Activated CD4-positive, alpha-beta T cell treated with anti-CD3 and anti-CD28 coated beads, Interleukin-2, Interleukin-4, amounts not matched to agents 100 ng/mL and 50 ng/mL, durations not matched to agents 16 hours and 8 hours (primary cell): ENCODE measurements around the gene TNFRSF14.

ENCODE experiments used
- DNase-seq: peaks from one replicate; pipeline ENCODE4 v3.0.0-alpha.2; 2020; ENCODE audit warnings: low spot score

Gene TNFRSF14

DNA sequence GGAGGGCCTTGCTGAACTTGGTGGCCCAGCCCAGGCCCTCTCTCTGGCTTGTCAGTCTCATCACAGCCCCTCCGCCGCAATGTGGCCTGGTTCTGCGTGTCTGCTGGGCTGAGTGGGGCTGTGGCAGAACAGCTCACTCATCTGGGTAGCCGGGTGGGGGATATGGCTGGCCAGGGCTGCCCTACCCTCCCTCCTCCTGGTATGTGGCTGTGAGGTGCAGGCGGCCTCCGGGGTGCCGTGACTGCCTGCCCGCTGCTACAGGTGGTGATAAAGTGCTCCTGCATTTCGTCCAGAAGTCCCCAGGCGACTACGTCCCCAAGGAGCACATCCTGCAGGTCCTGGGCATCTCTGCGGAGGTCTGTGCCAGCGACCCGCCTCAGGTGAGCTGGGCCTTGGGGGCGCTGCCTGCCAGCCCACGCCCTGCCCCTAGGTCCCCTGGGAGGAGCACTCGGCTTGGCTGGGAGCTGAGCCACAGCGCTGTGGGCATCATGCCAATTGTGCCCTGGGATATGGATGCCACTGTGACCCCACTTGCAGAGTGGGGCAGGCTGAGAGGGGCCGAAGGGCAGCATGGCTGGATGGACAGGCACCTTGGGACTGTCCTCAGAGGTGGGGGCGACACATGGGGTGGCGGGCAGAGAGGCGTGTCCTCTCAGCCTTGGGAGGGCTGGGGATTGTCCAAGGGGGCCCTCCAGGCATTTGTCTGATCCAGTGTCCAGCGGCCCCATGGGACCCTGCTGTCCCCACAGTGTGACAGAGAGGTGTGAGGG is 32.7 kb downstream of the TNFRSF14 start:
- DNase-seq = no peak

DNA sequence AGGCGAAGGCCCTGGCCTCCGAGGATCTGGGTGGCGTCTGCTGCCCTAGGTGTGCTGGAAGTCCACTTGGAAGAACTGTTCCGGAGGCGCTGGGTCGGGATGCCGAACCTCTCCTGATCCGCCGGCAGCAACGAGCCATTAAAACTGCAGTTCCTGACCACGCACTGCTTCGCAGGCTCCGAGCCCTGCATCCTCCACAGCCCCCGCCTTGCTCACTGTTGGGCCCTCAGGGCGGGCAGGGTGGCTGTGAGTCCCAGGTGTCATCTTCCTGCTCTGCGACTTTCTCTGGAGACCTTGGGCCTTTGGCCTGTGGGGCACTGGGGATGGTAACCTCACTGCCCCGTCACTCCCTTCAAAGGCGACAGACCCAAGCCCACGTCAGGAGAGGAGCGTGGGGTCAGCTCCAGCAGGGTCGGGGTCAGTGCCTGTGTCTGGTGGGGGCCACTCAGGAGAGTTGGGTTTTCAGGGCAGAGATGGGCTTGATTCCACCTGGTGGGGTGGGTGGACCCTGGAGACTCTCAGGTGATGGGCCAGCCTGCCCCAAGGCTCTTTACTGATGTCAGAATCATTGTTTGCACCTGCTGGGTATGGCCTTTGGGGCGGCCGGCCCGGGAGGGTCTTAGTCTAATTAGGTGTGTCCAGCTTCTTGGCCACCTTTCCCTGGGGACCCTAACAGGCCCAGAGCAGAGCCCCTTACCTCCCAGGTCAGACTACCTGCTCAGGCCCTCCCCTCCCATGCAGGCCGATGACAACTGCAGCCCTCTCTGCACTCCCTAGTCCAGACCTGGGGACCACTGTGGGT is 33.5 kb downstream of the TNFRSF14 start:
- DNase-seq = no peak

DNA sequence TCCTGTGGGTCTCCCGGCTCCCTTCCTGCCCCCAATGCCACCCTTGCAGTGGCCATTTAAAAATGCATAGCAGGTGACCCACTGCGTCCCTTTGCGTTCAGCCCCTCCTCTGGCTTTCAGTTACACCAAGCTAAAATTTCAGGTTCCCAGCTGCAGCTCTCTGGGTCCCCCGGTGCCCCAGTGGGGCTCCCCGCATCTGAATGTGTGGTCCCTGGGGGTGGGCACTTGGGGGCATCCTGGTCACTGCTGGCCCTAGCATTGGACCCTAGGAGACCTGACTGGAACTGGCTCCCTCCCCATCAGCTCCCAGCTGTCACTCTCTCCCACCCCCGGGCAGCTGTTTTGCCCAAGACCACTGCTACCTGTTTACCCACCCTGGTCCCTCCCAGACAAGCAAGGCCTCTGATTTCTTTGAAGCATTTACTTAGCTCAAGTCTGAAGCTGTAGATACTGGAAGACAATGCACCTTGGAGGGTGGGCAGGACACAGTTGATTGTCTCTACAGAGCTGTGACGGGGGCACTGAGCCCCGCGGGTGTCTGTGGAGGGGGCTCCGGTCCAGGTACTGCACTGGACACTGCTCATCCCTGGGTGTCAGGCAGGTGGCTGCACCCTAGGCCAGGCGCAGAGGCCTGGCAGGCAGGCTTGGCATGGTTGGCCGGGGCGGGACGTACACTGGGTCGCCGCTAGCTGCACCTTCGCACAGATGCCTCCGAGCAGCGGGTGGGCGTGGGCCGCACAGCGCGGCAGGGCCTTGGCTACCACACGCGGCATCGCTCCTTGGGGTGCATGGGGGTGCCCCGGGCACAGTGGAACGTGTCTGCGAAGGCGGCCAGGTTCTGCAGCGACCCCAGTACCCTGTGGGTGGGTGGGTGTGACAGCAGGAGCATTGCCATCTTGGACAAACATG is 34.3 kb downstream of the TNFRSF14 start:
- DNase-seq = no peak

DNA sequence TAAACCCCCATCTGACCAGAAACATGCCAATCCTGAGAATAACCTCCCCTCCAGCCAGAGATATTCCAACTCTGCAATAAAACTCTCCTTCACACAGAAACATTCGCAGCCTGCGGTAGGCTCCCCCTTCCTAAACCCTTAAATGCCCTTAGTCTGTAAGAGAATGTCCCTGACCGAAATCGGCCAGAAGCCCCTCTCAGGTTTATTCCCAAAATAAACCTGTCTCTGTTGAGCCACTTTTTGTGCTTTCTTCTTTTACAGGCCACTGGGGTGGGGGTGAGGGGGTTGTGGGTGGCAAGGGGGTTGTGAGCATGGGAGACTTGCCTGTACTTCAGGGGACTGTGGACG is 35.0 kb downstream of the TNFRSF14 start:
- DNase-seq = no peak

DNA sequence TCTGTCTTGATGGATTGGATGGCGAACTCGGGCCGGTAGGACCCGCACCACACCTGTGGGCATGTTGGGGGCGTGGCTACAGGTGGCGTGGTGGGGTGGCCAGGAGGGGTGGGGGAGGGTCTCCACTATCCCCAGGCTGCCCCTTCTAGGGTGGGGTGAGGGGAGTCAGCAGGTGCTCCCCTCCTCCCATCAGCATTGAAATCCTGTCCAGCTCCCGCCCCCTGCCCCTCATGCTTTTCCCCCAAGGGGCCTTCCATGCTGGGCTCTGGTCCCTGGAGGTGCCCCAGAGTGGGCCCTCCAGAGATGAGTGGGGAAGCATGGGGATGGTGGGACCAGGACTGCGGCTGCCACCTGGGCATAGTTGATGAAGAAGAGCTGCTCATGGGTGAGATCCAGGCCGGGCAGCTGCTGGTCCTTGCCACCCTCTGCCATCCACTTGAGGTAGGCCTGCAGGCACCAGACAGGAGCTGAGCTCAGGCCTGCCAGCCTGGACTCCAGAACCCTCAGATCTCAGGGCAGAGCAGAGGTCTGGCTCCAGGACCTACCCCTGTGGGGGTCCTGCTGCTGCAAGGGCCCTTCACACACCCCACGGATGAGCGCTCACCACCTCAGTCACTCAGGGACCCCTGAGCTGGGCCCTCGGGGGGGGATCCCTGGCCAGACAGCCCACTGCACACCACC is 35.5 kb downstream of the TNFRSF14 start:
- DNase-seq = no peak

DNA sequence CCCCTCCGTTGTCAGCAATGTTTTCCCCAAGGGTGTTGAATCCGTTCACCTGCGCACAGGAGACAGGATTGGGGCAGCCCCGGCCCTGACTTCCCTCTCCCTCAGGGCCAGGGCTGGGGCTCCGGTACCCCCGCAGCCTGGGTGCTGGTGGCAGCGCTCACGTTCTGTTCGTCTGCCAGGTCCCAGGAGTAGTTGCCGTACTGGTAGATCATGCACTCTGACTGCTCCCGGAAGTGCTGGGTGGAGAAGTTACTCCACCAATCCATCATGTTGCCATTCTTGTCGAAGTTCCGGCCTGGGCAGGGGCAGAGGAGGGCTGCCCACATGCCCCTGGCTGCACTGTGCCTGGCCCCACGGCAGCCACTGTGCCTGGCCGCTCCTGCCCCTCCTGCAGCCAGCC is 36.5 kb downstream of the TNFRSF14 start:
- no peak for DNase-seq

DNA sequence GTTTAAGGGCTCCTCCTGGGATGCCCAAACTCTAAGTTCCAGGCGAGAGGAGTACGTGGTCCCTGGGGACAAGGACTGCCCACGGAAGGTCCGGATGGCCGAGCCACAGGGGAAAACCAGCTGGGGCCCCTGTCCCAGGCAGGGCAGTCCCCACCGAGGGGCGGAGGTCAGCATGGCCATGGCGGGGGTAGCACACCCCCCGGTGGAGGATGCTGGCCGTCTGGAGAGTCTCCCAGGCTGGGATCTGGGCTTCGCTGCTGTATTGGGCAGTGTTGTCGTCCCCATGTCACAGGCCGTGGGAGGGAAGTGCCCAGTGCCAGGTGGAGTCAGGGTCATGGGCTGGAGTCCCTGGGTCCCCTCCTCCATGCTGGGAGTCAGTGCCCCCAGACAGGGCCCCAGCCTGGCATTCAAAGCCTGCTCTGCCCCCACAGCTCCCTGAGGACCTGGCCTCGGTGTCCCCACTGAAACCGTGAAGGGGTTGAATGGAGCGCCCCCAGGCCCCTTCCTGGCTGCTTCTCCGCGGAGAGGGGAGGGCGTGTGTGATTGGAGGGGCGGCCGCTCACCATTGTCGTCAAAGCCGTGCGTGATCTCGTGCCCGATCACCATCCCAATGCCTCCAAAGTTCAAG is 37.2 kb downstream of the TNFRSF14 start:
- DNase-seq = no peak

DNA sequence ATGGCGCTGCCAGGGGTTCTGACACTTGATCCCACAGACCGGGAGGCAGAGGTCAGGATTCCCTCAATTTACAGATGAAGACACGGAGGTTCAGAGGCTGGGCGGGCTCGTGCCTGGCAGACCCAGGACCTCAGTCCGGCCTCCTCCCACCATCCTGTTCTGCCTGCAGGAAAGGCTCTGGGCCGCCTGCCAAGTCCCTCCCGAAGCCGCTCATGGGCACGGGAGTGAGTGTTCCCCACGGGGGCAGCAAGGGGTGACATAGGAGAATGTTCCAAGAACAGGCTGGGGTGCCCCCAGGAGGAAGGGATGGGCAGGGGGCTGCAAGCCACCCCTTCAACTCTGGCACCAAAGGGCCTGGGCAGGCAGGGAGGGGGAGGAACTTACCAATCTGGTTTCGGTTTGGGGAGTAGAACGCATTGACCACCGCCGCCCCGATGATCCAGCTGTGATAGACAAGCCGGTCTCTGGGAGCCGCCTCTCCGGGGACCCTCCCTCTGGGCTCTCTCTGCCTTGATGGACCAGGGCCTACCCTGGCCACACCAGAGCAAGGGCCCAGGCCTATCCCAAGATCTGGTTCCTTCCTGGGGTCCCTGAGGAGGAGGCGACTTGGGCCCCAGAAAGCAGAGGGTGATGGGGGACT is 38.0 kb downstream of the TNFRSF14 start:
- no peak for DNase-seq

DNA sequence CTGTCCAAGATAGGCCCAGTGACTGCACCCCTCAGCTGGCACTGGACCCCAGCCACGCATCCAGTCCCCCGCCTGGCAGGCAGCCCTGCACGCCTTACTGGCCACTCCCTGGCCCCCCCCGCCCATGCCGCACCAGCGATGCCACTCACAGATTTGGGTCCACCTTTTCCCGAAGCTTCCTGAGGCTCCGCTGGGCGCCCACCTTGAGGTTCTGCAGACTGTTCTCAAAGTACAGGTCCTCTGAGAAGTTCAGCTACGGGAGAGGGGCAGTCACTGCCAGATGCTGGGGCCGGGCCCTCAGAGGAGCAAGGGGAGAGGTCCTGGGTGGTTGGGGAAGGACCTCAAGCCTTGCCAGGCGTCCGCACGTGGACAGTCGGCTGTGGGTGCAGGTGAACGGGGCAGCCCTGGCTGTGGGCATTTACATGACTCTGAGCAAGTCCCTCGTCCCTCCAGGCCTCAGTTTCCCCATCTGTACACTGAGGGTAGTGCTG is 38.5 kb downstream of the TNFRSF14 start:
- DNase-seq = no peak

DNA sequence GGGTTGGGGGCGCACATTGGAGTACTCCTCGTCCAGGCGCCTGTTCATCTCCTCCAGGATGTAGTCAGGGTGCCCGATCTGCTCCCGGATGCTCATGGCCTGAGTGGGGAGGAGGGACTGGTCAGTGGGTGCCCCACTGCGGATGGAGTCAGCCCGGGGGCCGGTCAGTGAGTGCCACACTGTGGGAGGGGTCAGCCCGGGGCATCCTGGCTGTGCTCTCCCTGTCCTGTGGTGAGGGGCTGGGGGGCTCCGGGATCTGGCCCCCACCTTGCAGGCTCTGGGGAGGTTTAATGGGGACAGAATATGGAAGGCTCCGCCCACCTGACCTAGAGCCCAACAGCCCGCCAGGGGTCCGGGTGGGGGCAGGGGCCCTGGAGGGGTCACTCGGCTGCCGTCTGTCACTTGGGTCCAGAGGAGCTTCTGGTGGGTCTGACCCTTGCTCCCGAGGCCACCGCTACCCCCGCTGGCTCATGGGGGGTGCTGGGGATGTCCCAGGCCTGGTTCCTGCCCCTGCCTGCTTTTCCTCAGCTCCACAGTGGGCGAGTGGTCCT is 39.2 kb downstream of the TNFRSF14 start:
- no peak for DNase-seq

DNA sequence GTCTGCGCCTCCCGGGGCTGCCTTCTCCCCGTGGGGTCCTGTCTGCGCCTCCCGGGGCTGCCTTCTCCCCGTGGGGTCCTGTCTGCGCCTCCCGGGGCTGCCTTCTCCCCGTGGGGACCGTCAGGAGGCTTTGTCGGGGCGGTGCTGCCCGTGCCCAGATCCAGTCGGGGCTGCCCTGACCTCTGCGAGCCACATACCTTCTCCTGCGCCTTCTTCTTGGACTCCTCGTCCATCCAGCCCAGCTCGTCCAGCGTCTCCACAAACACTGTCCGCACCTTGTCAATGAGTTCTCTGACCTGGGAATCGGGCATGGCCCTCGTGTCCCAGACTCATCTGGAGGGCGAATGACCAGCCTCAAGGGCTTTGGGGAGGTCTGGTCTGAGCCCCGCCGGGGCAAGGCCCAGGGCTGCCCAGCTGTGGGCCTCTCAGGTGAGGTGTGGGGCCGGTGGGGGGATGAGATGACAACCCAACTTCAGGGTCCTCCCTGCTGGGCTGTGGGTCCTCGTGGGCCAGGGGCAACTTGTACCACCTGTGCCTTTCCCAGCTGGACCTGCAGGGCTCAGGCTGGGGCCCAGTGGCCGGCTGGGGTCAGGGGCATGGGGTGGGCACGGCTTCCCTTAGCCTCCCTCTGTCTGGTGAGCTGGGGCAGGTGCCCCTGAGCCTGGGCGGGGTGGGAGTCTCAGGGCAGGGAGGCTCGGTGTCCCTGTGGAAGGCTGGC is 39.8 kb downstream of the TNFRSF14 start:
- no peak for DNase-seq

DNA sequence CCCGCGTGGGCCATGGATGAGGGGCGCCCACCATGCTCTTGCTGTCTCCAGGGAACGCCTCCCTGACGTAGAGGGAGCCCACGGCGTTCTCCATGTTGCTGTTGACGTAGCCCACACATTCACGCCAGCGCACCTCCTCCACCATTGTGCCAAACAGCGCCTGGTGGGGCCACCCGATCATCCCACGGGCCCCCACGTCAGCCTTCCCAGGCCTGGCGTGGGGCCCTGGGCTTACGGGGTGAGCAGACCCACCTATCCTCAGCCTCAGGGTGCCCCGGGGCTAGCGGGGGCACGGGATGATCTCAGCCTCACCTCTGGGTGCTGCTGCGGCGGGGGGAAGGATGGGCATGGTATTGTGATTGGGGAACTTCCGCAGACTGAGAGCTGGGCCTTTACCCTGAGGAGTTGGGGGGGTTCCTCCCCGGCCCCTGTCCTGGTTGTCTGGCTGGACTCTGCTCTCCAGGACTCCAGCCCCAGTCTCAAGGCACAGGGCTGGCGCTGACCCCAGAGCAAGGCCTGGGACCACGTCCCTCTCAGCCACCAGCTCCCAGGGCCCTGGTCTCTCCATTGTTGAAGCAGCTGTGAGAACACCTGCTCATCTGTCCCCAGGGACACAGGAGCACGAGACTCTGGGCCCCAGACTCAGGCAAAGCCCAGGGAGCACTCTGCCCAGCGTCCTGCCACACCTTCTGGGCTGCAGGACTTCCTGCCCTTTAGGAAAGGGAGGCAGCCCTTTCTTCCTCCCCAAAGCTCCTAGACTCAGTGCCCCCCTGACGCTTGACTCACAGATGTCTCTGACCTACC is 40.6 kb downstream of the TNFRSF14 start:
- no peak for DNase-seq

DNA sequence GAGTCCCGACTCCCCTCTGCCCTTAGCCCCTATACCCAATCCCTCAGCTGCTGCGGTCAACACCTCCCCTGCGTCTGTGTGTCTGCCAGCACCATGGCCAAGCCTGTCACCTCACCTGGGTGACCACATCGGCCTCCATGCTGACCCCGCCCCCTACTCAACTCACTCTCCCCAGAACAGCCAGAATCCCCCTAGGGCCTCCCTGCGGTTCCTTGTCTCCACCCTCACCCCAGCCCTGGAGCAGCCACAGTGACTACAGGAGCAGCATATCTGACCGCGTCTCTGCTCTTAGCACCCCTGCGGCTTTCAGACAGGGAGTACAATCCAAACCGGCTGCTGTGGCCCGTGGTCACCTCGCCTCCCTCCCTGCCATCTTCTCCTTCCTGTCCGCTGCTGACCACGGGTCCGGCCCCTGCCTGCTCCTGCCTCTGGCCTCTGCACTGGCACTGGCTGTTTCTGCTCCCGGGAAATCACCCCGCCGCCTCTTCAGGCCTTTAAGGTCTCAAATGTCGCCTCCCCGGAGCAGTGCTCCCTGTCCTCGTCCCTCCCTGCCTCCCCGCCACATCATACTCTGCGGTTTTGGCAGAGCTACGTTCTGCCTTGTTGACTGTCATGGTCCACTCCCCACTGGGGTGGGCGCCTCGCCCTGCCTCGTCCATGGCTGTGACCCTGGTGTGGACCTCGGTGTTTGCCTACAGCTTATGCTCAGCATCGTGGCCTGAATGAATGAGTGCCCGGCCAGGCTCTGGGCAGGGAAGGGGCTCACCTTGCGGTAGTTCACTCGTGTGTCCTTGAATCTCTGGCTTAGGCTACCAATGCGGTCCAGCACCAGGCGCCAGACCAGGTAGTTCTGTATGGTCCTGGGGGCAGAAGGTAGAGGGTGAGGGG is 41.5 kb downstream of the TNFRSF14 start:
- DNase-seq = no peak

DNA sequence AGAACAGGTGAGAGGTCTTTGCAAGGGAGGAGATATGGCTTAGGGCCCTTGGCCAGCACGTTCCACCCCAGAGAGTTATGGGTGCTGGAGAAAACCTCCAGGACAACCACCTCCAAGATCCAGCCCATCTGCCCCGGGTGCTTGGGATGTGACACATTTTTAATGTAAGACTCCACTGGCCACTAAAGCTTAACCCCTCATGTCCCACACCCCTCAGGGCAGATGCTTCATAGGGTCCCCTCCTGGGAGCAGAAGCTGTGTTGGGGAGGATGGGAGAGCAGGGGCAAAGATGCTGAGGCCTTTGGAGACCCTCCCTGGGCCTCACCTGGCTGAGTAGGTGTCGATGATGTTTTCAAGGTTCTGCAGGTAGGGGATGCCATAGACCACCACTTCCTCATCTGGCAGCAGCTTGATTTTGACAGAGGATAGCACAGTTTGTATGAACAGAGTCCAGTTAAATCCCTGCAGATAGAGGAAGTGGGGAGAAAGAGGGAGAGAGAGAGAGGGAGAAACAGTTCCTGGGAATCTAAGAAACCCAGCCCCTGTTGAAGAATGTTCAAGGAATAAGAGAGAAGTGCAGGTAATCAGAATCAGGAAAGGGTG is 42.3 kb downstream of the TNFRSF14 start:
- DNase-seq = no peak

DNA sequence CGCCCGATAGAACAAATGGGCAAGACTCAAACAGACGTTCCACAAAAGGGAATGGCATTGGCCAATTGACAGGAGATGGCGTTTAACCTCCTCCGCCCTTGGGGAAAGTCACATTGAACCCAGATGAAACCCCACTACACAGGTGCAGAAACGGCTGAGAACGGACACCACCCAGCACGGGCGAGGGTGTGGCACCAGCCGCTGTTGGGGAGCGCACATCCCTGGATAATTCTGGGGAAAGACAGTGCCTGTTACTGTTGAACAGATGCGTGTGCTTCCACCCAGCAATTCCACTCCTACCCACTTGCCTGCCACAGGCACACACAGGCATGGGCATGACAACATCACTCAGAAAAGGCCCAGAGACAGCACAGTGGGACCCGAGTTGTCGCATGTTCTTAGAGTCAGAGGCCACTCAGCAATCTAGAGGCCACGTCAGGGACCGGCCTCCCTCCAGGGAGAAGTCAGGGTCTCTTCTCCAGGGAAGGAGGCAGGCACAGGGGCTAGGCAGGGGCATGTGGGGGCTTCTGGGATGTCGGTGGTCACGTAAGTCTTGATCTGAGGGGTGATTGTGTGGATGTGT is 45.6 kb downstream of the TNFRSF14 start:
- no peak for DNase-seq

DNA sequence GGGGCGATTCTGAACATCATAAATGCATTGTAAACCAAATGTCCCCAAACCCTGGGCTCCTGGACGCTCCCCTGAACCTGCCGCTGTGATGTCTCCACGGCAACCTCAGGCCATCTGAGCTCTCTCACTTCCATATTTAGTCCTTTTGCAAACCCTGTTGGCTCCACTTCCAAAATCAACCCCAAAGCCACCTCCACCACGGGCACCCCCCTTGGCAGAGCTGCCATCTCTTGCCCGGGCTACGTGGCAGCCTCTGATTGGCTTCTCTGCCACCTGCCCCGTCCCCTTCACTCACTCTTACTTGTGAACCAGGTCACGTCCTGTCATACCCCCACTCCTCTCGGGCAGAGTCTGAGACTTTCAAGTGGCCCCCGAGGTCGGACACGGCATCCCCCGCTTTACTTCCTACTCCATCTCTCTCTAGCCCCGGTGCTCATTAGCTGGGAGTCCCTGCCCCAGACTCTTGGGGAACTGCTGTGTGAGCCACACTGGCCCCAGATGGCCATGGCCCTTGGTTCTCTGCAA is 46.2 kb downstream of the TNFRSF14 start:
- DNase-seq = no peak
